Esophagus squamous epithelium (tissue), 5 donors: ENCODE measurements around the gene PARP12. TPM values are rescaled to one million over a fixed set of nuclear protein-coding genes. Genes with fewer than 3 reads are reported as not detected.

Experiments used
- DNase-seq: peaks from one replicate; lab custom pipeline; 2025; lab: John Stamatoyannopoulos, UW
- H3K27ac ChIP-seq, 4 donors: fragments of 200-600 bp; sonication (generic); one replicate each; pipeline ENCODE4 v1.5.1; 2016 to 2019; ENCODE audit warnings: mild to moderate bottlenecking in 1 of 4
- H3K27me3 ChIP-seq, 4 donors: fragments of 200-600 bp; sonication (generic); 1 replicate in 3 of 4; 2 replicates in 1 of 4; pipeline versions ENCODE4 v1.5.1 to v1.6.0; 2017 to 2021; ENCODE audit warnings: antibody characterized with exemption in 1 of 4
- H3K36me3 ChIP-seq, 3 donors: fragments of 200-600 bp; sonication (generic); one replicate each; pipeline ENCODE4 v1.5.1; 2016 to 2019
- H3K4me1 ChIP-seq, 3 donors: fragments of 200-600 bp; sonication (generic); one replicate each; pipeline ENCODE4 v1.5.1; 2017 to 2019
- H3K4me3 ChIP-seq, 4 donors: fragments of 200-600 bp; sonication (generic); 1 replicate in 3 of 4; 2 replicates in 1 of 4; pipeline ENCODE4 v1.5.1; 2016 to 2019; ENCODE audit warnings: mild to moderate bottlenecking in 2 of 4, moderate library complexity in 1 of 4
- H3K9me3 ChIP-seq, 3 donors: fragments of 200-600 bp; sonication (generic); one replicate each; pipeline ENCODE4 v1.5.1; 2016 to 2019
- CTCF ChIP-seq, 6 experiments: fragments of 450-650 bp in 4 of 6; fragments of 200-600 bp in 2 of 6; sonication (generic) in 2 of 6; IDR thresholded peaks; one replicate each; pipeline ENCODE4 v1.5.1; 2016 to 2019; ENCODE audit warnings: antibody characterized with exemption in 6 of 6, mild to moderate bottlenecking in 4 of 6, moderate library complexity in 4 of 6
- POLR2A ChIP-seq, 4 donors: fragments of 450-650 bp; IDR thresholded peaks; one replicate each; pipeline ENCODE4 v1.6.1; 2017; ENCODE audit warnings: antibody characterized with exemption in 4 of 4, mild to moderate bottlenecking in 4 of 4, moderate library complexity in 3 of 4
- WGBS, 2 donors: methylation state at CpG; one replicate each; pipeline ENCODE4 v1.1.5; 2018; 5-methylcytosine and 5-hydroxymethylcytosine counted together
- intact Hi-C: fragments of 100-400 bp; cut with DNase I; formaldehyde crosslinking; loops from one replicate; pipeline ENCODE4 v1.15.0; 2022
- total RNA-seq, 4 donors: library from RNA; depleted of rRNA; stranded (reverse); fragments of >200 nt; gene quantifications; one replicate each; pipeline ENCODE4 v1.1.0, GENCODE V29; 2016
- donor health status: DM: yes; HTN: yes; CAD: no.

PARP12 gene
- total RNA-seq, 4 donors from 2014 or later: 17.0 to 28.6 (median 22.1) TPM

GRCh38 chr7:139991911-139992310, 70.8 kb downstream of the PARP12 start:
- no peaks in the 10 kb centered on the region for H3K9me3 ChIP-seq
- H3K27ac ChIP-seq: no peak overlapping the region
- no peak overlapping the region for H3K4me3 ChIP-seq
- DNase-seq: no peak
- peaks cover 0 to 5% (median 0%) of the 10 kb centered on the region in 3 donors for H3K4me1 ChIP-seq
- H3K36me3 ChIP-seq: no peaks in the 10 kb centered on the region
- TF ChIP-seq CTCF (IDR thresholded peaks at IDR 0.05): no peak
- no peak for TF ChIP-seq POLR2A (IDR thresholded peaks at IDR 0.05)
- intact Hi-C loops: no loop called here
- H3K27me3 ChIP-seq: no peaks in the 10 kb centered on the region
- 67 to 71% methylated on average over 3 to 6 of the region's 6 CpGs for WGBS, 2 donors

- no peak for TF ChIP-seq POLR2A (IDR thresholded peaks at IDR 0.05)
- no peak for TF ChIP-seq CTCF (IDR thresholded peaks at IDR 0.05)
- H3K27ac ChIP-seq: no peak overlapping the region
- intact Hi-C loops: no loop called here
- no peak overlapping the region for H3K4me3 ChIP-seq
- no peaks in the 10 kb centered on the region for H3K36me3 ChIP-seq
- H3K27me3 ChIP-seq: no peaks in the 10 kb centered on the region
- H3K4me1 ChIP-seq: peaks cover 0 to 5% (median 0%) of the 10 kb centered on the region in 3 donors
- no peaks in the 10 kb centered on the region for H3K9me3 ChIP-seq
- DNase-seq: no peak
- WGBS, 2 donors: 79 to 94% methylated on average over 3 to 4 of the region's 5 CpGs
Observed at GRCh38 chr7:139991269-139991666, 71.5 kb downstream of the PARP12 start.

GRCh38 chr7:139990571-139991268, 72.0 kb downstream of the PARP12 start:
- TF ChIP-seq POLR2A (IDR thresholded peaks at IDR 0.05): no peak
- TF ChIP-seq CTCF (IDR thresholded peaks at IDR 0.05): no peak
- intact Hi-C loops: no loop called here

DNA sequence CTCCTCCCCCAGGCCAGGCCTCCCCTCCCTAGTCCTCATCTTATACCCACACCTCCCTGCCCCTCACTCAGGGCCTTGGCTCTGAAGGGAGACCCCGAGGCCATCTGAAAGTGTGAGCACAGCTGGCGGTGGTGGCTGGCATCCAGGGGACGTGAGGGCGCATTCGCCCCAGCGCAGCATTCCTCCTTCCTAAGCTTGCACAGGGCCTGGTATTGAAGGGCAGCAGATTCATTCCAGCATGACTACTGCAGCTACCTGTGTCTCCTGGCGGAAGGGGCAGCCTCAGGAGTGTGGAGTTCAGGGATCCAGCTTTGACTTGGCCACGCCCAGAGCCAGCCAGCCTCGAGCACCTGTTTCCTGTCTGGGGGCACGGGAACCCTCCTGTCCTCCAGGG, 72.6 kb downstream of the PARP12 start:
- H3K4me1 ChIP-seq: peaks cover 0 to 1% (median 0%) of the 10 kb centered on the region in 3 donors
- no peak overlapping the region for H3K27ac ChIP-seq
- WGBS, 2 donors: 74 to 91% methylated on average over 8 to 9 of the region's 10 CpGs
- H3K27me3 ChIP-seq: no peaks in the 10 kb centered on the region
- H3K9me3 ChIP-seq: no peaks in the 10 kb centered on the region
- no peak for DNase-seq
- H3K4me3 ChIP-seq: no peak overlapping the region
- no peak for TF ChIP-seq POLR2A (IDR thresholded peaks at IDR 0.05)
- TF ChIP-seq CTCF (IDR thresholded peaks at IDR 0.05): no peak
- intact Hi-C loops: no loop called here
- H3K36me3 ChIP-seq: no peaks in the 10 kb centered on the region

More at GRCh38 chr7:139990571-139991268, 72.0 kb downstream of the PARP12 start:
- Histone ChIP-seq H3K9me3 (no peaks in the 10 kb centered on the region), H3K36me3 (no peaks in the 10 kb centered on the region), H3K27me3 (no peaks in the 10 kb centered on the region), H3K4me1 (peaks cover 0 to 5% (median 0%) of the 10 kb centered on the region in 3 donors), H3K27ac (no peak overlapping the region), H3K4me3 (no peak overlapping the region)
- 92 to 94% methylated on average over 18 to 19 of the region's 22 CpGs for WGBS, 2 donors
- no peak for DNase-seq

- Histone ChIP-seq H3K9me3 (no peaks in the 10 kb centered on the region), H3K27ac (no peak overlapping the region), H3K4me3 (no peak overlapping the region), H3K27me3 (no peaks in the 10 kb centered on the region), H3K36me3 (no peaks in the 10 kb centered on the region), H3K4me1 (no peaks in the 10 kb centered on the region)
- 86 to 91% methylated on average over 10 to 12 of the region's 12 CpGs for WGBS, 2 donors
- DNase-seq: no peak
- intact Hi-C loops: no loop called here
- no peak for TF ChIP-seq POLR2A (IDR thresholded peaks at IDR 0.05)
- TF ChIP-seq CTCF (IDR thresholded peaks at IDR 0.05): no peak
Observed at GRCh38 chr7:139989366-139990141, 73.2 kb downstream of the PARP12 start.
